Fibroblast of pulmonary artery (primary cell): ENCODE results near the gene CST5.
"Not testable (repeated sequence)": the region's sequence is repeated elsewhere in the genome, so short reads cannot be mapped to it uniquely, and the experiment has no call there.

Source experiments
- DNase-seq: peaks from one replicate; pipeline ENCODE4 v3.0.0-alpha.2; 2010; ENCODE audit warnings: low read depth
- H3K4me3 ChIP-seq: replicated peaks from 2 replicates; pipeline ENCODE4 v1.5.1; 2011; ENCODE audit warnings: low read depth, mild to moderate bottlenecking, control low read depth, low read length, moderate library complexity
- TF ChIP-seq, protein P1 (sequence below): IDR thresholded peaks from 2 replicates; pipeline ENCODE4 v1.5.1; 2011; ENCODE audit warnings: mild to moderate bottlenecking, control low read depth, low read length, inconsistent platforms; ENCODE audit errors: missing control alignments

Gene CST5

DNA sequence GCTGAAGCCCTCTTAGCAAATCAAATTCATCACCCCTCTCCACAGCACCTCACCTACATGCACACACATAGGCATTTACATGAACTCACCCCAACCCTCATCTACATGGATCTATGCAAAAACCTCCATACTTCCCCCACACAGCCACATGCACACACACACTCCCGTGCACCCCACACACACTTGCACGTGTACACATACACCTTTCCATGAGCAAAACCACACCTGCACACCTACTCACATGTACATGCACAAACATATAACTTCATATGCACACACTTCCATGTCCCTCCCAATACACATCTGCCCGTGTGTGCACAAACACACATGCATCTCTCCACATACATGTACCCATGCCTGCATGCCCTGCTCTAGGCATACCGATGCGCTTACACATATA is 23.3 kb downstream of the CST5 start:
- TF ChIP-seq, protein P1, sequence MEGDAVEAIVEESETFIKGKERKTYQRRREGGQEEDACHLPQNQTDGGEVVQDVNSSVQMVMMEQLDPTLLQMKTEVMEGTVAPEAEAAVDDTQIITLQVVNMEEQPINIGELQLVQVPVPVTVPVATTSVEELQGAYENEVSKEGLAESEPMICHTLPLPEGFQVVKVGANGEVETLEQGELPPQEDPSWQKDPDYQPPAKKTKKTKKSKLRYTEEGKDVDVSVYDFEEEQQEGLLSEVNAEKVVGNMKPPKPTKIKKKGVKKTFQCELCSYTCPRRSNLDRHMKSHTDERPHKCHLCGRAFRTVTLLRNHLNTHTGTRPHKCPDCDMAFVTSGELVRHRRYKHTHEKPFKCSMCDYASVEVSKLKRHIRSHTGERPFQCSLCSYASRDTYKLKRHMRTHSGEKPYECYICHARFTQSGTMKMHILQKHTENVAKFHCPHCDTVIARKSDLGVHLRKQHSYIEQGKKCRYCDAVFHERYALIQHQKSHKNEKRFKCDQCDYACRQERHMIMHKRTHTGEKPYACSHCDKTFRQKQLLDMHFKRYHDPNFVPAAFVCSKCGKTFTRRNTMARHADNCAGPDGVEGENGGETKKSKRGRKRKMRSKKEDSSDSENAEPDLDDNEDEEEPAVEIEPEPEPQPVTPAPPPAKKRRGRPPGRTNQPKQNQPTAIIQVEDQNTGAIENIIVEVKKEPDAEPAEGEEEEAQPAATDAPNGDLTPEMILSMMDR: no peak

DNA sequence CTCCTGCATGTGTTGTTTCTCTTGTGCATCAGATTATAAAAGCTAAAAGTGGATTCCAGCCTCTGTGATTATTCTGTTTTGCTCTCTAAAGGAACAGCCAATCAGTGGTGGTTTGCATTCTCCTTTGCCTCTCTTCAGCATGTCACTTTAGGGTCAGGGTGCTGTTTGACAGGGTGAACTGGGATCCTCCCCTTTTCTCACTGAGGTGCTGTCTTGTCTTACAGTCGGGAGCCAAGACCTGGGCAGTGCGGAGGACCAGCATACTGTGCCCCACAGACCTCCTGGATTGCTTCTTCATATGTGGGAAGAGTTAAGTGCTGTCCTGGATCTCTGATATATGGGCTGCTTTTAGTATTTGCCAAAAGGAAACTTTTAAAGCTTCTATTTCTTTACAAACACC is 37.9 kb downstream of the CST5 start:
- no peak for DNase-seq
- H3K4me3 ChIP-seq: no peak overlapping the region
- TF ChIP-seq, protein P1: no peak

More for the DNA sequence above, 23.3 kb downstream of the CST5 start:
- no peak for DNase-seq
- no peak overlapping the region for H3K4me3 ChIP-seq

DNA sequence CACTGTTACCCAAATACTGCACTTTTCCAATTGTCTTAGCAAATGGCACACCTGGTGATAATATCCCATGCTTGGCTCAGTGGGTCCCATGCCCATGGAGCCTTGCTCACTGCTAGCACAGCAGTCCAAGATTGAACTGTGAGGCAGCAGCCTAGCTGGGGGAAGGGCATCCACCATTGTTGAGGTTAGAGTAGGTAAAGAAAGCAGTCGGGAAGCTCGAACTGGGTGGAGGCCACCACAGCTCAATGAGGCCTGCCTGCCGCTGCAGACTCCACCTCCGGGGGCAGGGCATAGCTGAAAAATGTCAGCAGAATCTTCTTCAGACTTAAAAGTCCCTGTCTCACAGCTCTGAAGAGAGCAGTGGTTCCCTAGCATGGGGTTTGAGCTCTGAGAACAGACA is 43.8 kb downstream of the CST5 start:
- DNase-seq: no peak
- H3K4me3 ChIP-seq: no peak overlapping the region
- TF ChIP-seq, protein P1: no peak

DNA sequence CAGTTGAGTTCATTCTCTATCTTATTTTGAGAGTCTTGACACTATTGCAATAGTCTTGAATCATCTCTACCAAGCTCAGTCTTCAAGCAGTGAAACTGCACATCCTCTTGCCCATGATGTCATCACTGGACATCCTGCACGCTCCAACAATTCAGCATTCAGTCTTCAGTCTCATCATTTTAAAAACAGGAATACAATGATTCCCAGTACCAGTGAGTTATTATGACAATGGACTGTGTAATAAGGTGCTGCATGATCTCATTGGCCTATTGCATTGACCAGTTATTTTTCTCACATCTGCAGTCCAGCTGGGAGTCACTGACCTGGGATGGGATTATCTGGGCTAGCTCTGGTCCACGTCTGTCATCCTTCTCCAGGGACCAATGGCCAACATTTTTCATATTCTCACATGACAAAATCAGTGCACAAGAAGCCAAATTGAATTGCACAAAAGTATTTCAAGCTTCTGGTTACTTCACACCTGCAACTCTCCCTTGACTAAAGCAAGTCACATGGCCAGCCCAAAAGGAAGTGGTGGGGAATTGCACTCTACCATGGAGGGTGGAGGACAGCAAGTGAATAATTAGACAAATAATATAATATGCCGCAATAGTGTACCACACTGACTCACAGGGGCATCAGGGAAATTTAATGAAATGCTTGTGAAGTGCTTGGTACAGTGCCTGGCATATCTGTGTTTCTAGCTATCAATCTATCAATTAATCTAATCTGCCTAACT is 46.6 kb downstream of the CST5 start:
- TF ChIP-seq, protein P1: no peak
- H3K4me3 ChIP-seq: no peak overlapping the region
- DNase-seq: no peak

DNA sequence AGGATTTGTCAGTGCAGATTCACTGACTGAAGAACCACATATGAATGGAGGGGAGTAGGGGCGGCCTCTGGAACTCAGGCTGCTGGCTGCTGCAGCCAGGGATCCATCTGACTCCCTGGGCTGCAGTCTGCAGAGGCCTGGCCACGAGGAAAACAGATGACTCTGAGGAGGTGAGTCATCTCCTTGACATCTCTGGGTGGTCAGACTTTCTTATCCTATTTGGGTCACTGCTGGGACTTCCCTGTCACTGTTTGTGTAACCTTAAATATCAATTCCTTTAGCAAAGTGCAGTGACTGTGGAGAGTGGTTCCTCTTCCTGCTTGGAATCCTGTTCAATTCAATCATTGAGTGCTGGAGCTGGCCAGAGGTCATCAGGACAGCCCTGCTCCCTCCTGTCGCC is 47.6 kb downstream of the CST5 start:
- DNase-seq: peak; percentile 24
- H3K4me3 ChIP-seq: not testable (repeated sequence)

DNA sequence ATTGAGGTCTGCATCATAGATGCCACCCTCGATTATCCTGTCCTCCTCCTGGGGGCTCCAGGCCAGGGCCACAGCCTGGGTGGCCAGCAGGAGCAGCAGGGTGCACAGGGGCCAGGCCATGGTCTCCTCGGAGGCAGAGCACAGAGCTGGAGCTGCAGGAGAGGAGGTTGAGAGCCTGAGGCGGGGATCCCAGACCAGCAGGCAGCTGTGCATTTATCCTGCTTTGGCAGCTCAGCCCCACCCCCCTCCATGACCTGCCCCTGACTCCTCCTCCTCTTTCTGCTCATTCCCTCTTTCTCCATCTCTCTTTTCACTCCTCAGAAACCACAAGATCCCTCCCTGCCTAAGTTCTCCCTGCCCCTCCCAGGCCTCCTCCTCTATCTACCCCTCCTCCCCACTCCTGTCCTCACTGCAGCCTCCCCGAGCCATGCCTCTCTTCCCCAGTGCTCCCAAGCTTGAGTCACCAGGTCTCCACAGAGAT is 53.0 kb downstream of the CST5 start, which contains the start of gene CST2:
Gene CST2, minus strand, starts transcription at position 189 of the 481 bp plus-strand sequence. Its CDS starts 69 bp downstream, at position 120.
- DNase-seq: no peak
- TF ChIP-seq, protein P1: no peak
- no peak within 1 kb of the TSS for H3K4me3 ChIP-seq
